Vagina (tissue), 2 donors: ENCODE results near the gene SRD5A1. TPM values are rescaled to one million over a fixed set of nuclear protein-coding genes. Genes with fewer than 3 reads are reported as not detected.

Source experiments
- DNase-seq, 2 donors: peaks; one replicate each; pipeline ENCODE4 v3.0.0-alpha.2; 2017; ENCODE audit errors: extremely low spot score in 2 of 2
- H3K27ac ChIP-seq: fragments of 200-600 bp; sonication (generic); one replicate; pipeline ENCODE4 v1.5.1; 2019
- H3K27me3 ChIP-seq: fragments of 200-600 bp; sonication (generic); one replicate; pipeline ENCODE4 v1.5.1; 2019
- H3K36me3 ChIP-seq, 2 donors: fragments of 200-600 bp; sonication (generic); one replicate each; pipeline ENCODE4 v1.5.1; 2017 to 2019
- H3K4me1 ChIP-seq: fragments of 200-600 bp; sonication (generic); one replicate; pipeline ENCODE4 v1.5.1; 2019
- H3K4me3 ChIP-seq, 2 donors: fragments of 200-600 bp; sonication (generic); 1 replicate in 1 of 2; 2 replicates in 1 of 2; pipeline ENCODE4 v1.5.1; 2016 to 2019
- H3K9me3 ChIP-seq: fragments of 200-600 bp; sonication (generic); one replicate; pipeline ENCODE4 v1.5.1; 2019
- POLR2A ChIP-seq, 2 donors: fragments of 450-650 bp; IDR thresholded peaks; one replicate each; pipeline ENCODE4 v1.6.1; 2017; ENCODE audit warnings: antibody characterized with exemption in 2 of 2, mild to moderate bottlenecking in 2 of 2, moderate library complexity in 2 of 2
- POLR2AphosphoS5 ChIP-seq, 2 donors: sonication (generic); formaldehyde crosslinking; IDR thresholded peaks; one replicate each; pipeline ENCODE4 v1.9.0; 2017; ENCODE audit warnings: antibody characterized with exemption in 2 of 2, mild to moderate bottlenecking in 2 of 2, low read depth in 1 of 2; ENCODE audit not compliant: insufficient read depth in 1 of 2
- intact Hi-C: fragments of 100-400 bp; cut with DNase I; formaldehyde crosslinking; loops from one replicate; pipeline ENCODE4 v1.15.1; 2023
- total RNA-seq: library from RNA; depleted of rRNA; stranded (reverse); fragments of >200 nt; gene quantifications from one replicate; pipeline ENCODE4 v1.2.3, GENCODE V29; 2016
- TF ChIP-seq, protein P1 (sequence below), 3 experiments: fragments of 450-650 bp in 2 of 3; fragments of 200-600 bp in 1 of 3; sonication (generic) in 1 of 3; IDR thresholded peaks; one replicate each; pipeline ENCODE4 v1.5.1; 2017 to 2019; ENCODE audit warnings: antibody characterized with exemption in 3 of 3, mild to moderate bottlenecking in 2 of 3, moderate library complexity in 2 of 3

Gene SRD5A1
- total RNA-seq, 1 donor from 2014 or later = 45.4 TPM

GRCh38 chr5:6704361-6704851 lies 71.2 kb downstream of the SRD5A1 start:
- DNase-seq = peak in 1 of 2 donors; percentile 74
- H3K4me1 ChIP-seq = peaks cover 19% of the 10 kb centered on the region
- intact Hi-C loops = no loop called here
- peak overlapping the region; percentile 78 for H3K27ac ChIP-seq
- H3K9me3 ChIP-seq = no peaks in the 10 kb centered on the region
- H3K4me3 ChIP-seq = no peak overlapping the region
- no peaks in the 10 kb centered on the region for H3K36me3 ChIP-seq
- H3K27me3 ChIP-seq = no peaks in the 10 kb centered on the region
- TF ChIP-seq, protein P1, sequence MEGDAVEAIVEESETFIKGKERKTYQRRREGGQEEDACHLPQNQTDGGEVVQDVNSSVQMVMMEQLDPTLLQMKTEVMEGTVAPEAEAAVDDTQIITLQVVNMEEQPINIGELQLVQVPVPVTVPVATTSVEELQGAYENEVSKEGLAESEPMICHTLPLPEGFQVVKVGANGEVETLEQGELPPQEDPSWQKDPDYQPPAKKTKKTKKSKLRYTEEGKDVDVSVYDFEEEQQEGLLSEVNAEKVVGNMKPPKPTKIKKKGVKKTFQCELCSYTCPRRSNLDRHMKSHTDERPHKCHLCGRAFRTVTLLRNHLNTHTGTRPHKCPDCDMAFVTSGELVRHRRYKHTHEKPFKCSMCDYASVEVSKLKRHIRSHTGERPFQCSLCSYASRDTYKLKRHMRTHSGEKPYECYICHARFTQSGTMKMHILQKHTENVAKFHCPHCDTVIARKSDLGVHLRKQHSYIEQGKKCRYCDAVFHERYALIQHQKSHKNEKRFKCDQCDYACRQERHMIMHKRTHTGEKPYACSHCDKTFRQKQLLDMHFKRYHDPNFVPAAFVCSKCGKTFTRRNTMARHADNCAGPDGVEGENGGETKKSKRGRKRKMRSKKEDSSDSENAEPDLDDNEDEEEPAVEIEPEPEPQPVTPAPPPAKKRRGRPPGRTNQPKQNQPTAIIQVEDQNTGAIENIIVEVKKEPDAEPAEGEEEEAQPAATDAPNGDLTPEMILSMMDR (IDR thresholded peaks at IDR 0.05) = no peak
- TF ChIP-seq POLR2AphosphoS5 (IDR thresholded peaks at IDR 0.05; ENCODE audit: insufficient read depth in 1 of 2, low read depth in 1 of 2) = peak; percentile 67 to 78

DNA sequence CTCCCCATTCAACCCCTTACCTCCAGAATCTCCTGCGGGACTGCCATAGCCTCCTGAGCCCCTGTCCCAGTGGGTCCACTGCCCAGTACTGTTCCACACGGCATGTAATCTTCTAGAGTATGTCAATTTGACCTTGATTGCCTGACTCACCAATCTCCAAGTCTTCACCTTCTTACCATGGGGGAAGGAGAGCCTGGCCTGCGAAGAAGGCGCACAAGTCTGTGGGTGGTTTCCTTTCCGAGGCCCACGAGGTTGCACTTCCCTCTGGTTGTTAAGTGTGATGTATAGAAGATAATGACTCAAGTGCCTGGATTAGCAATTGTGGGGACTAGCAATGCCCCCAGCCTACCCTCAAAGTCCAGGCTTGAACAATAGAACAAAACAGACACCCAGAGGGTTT lies 71.8 kb downstream of the SRD5A1 start:
- Histone ChIP-seq H3K4me1 (peaks cover 19% of the 10 kb centered on the region), H3K36me3 (no peaks in the 10 kb centered on the region), H3K27me3 (no peaks in the 10 kb centered on the region), H3K4me3 (no peak overlapping the region), H3K9me3 (no peaks in the 10 kb centered on the region), H3K27ac (peak overlapping the region; percentile 78)
- intact Hi-C loops = no loop called here
- TF ChIP-seq POLR2A (IDR thresholded peaks at IDR 0.05) = no peak
- TF ChIP-seq POLR2AphosphoS5 (IDR thresholded peaks at IDR 0.05; ENCODE audit: insufficient read depth in 1 of 2, low read depth in 1 of 2) = no peak
- TF ChIP-seq, protein P1 (IDR thresholded peaks at IDR 0.05) = no peak
- DNase-seq = peak in 1 of 2 donors; percentile 74

DNA sequence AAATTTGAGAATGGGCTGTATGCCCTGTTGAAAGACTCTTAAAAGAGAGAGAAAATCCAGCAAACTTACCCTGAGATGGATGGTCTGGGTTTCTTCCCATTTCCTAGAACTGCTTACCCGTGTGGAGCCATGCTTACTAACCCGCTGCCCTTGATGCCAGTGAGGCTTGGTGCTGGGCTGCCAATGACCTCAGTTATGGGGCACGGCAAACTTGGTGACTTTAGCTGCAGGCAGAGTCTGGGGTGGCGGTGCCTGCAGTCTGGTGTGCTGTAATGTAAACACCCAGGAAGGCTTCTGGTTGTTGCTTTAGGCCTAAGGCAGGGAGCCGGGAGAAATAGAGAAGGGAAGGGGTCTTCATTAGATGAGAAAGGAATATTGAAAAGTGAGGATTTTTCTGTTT lies 72.7 kb downstream of the SRD5A1 start:
- intact Hi-C loops = no loop called here
- Histone ChIP-seq H3K27ac (no peak overlapping the region), H3K36me3 (no peaks in the 10 kb centered on the region)

GRCh38 chr5:6707852-6708251 lies 74.6 kb downstream of the SRD5A1 start:
- no peak for DNase-seq
- Histone ChIP-seq H3K4me3 (no peak overlapping the region), H3K4me1 (peaks cover 28% of the 10 kb centered on the region), H3K36me3 (no peaks in the 10 kb centered on the region), H3K27me3 (no peaks in the 10 kb centered on the region), H3K27ac (no peak overlapping the region), H3K9me3 (no peaks in the 10 kb centered on the region)
- TF ChIP-seq POLR2AphosphoS5 (IDR thresholded peaks at IDR 0.05; ENCODE audit: insufficient read depth in 1 of 2, low read depth in 1 of 2) (no peak), POLR2A (IDR thresholded peaks at IDR 0.05) (no peak)
- TF ChIP-seq, protein P1 (IDR thresholded peaks at IDR 0.05) = no peak
- intact Hi-C loops = no loop called here

More for the DNA sequence above, 72.7 kb downstream of the SRD5A1 start:
- H3K4me3 ChIP-seq = no peak overlapping the region
- H3K4me1 ChIP-seq = peaks cover 19% of the 10 kb centered on the region
- DNase-seq = peak in 1 of 2 donors; percentile 67
- no peaks in the 10 kb centered on the region for H3K27me3 ChIP-seq
- H3K9me3 ChIP-seq = no peaks in the 10 kb centered on the region
- TF ChIP-seq, protein P1 (IDR thresholded peaks at IDR 0.05) = no peak
- TF ChIP-seq POLR2AphosphoS5 (IDR thresholded peaks at IDR 0.05; ENCODE audit: insufficient read depth in 1 of 2, low read depth in 1 of 2) (no peak), POLR2A (IDR thresholded peaks at IDR 0.05) (no peak)

DNA sequence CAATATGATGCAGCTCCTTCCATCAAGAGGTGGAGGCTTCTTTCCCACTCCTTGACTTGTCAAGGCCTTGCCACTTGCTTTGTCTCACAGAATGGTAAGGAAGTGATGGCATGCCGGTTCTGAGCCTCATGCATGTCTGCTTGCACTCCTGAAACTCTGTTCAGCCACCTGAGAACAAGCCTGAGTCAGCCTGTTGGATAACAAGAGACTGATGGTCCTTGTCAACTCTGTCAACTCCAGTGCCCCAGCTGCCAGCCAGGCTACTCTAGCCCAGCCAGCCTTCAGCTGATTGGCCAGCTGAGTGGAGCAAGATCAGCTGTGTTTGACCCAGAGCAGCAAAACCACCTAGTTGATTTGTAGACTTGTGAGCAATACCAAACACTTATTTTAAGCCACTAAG lies 75.6 kb downstream of the SRD5A1 start:
- intact Hi-C loops = no loop called here
- no peak overlapping the region for H3K4me3 ChIP-seq
- H3K36me3 ChIP-seq = no peaks in the 10 kb centered on the region
- no peak overlapping the region for H3K27ac ChIP-seq
- peak in 1 of 2 donors; percentile 67 for DNase-seq
- TF ChIP-seq, protein P1 (IDR thresholded peaks at IDR 0.05) = no peak
- TF ChIP-seq POLR2A (IDR thresholded peaks at IDR 0.05) (no peak), POLR2AphosphoS5 (IDR thresholded peaks at IDR 0.05; ENCODE audit: insufficient read depth in 1 of 2, low read depth in 1 of 2) (no peak)
- H3K4me1 ChIP-seq = peaks cover 25% of the 10 kb centered on the region
- no peaks in the 10 kb centered on the region for H3K27me3 ChIP-seq
- no peaks in the 10 kb centered on the region for H3K9me3 ChIP-seq
